AG20443 (cell line): ENCODE data around the gene FGD4.

Experiments
- DNase-seq: peaks from one replicate; pipeline ENCODE4 v3.0.0; 2012; ENCODE audit warnings: low spot score, mixed read lengths

Gene FGD4

GRCh38 chr12:32679920-32680237 lies 280.5 kb downstream of the FGD4 start:
- no peak for DNase-seq

- no peak for DNase-seq
Measured at GRCh38 chr12:32680787-32681186, 281.4 kb downstream of the FGD4 start.

- DNase-seq = no peak
Measured at GRCh38 chr12:32681272-32681671, 281.9 kb downstream of the FGD4 start.

GRCh38 chr12:32686340-32686739 lies 287.0 kb downstream of the FGD4 start:
- no peak for DNase-seq

- DNase-seq = no peak
Measured at GRCh38 chr12:32688786-32689185, 289.4 kb downstream of the FGD4 start.

- DNase-seq = no peak
Measured at GRCh38 chr12:32690927-32691326, 291.6 kb downstream of the FGD4 start.

GRCh38 chr12:32692358-32692757 lies 293.0 kb downstream of the FGD4 start:
- DNase-seq = no peak

GRCh38 chr12:32693036-32693435 lies 293.7 kb downstream of the FGD4 start:
- no peak for DNase-seq
